ENCODE results near the gene SNRPD1. TPM values are rescaled to one million over a fixed set of nuclear protein-coding genes. Genes with fewer than 3 reads are reported as not detected.

SNRPD1 gene
- total RNA-seq, 4 donors from 2014 or later, result 4.7 to 16.9 (median 14.1) TPM

DNA sequence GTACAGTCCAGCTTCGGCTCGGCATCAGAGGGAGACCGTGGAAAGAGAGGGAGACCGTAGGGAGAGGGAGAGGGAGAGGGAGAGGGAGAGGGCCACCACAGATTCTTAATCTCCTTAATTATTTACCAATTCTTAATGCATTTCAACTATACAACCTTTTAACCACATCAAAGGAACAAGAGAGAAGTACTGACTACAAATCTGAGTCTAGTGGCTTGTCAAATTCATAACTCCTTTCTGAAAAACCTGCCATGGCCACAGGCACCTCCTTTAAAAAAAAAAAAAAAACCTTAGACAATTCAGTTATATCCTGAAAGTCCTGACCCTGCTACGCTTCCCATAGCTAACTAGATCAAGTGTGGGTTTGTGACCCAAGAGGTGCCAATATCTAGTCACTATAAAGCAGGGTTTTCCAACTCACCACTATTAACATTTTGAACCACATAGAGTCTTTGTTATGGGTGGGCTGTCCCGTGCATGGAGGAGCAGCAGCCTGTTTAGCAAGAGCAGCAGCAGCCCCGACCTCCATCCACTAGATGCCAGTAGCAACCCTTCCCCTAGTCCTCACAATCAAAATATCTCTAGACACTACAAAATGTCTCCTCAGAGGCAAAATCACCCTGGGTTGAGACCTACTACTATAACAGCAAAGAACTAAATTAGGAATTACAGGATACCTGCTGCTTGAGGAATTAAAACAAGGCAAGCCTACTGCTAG, 18.4 kb upstream of the SNRPD1 start:
- Histone ChIP-seq H3K27ac (no peak overlapping the region), H3K27me3 (no peaks in the 10 kb centered on the region), H3K36me3 (no peaks in the 10 kb centered on the region), H3K4me1 (peaks cover 16 to 18% of the 10 kb centered on the region in 2 donors), H3K4me3 (no peak overlapping the region), H3K9me3 (no peaks in the 10 kb centered on the region)
- TF ChIP-seq POLR2A (IDR thresholded peaks at IDR 0.05), result no peak
- TF ChIP-seq, protein P1, sequence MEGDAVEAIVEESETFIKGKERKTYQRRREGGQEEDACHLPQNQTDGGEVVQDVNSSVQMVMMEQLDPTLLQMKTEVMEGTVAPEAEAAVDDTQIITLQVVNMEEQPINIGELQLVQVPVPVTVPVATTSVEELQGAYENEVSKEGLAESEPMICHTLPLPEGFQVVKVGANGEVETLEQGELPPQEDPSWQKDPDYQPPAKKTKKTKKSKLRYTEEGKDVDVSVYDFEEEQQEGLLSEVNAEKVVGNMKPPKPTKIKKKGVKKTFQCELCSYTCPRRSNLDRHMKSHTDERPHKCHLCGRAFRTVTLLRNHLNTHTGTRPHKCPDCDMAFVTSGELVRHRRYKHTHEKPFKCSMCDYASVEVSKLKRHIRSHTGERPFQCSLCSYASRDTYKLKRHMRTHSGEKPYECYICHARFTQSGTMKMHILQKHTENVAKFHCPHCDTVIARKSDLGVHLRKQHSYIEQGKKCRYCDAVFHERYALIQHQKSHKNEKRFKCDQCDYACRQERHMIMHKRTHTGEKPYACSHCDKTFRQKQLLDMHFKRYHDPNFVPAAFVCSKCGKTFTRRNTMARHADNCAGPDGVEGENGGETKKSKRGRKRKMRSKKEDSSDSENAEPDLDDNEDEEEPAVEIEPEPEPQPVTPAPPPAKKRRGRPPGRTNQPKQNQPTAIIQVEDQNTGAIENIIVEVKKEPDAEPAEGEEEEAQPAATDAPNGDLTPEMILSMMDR (IDR thresholded peaks at IDR 0.05 in 4 of 5, conservative IDR thresholded peaks at IDR 0.05 in 1 of 5), result no peak
- intact Hi-C loops (cut with DNase I; ENCODE audit: low total_unique reads) (loop anchor here (10.0 kb wide), 1 partner anchor 69 kb away; no protein-coding TSS in a partner anchor), in situ Hi-C loops (cut with MboI; ENCODE audit: low sequenced_read_pairs in 4 of 4) (no loop called here)
- ATAC-seq (no peak), DNase-seq (no peak)

DNA sequence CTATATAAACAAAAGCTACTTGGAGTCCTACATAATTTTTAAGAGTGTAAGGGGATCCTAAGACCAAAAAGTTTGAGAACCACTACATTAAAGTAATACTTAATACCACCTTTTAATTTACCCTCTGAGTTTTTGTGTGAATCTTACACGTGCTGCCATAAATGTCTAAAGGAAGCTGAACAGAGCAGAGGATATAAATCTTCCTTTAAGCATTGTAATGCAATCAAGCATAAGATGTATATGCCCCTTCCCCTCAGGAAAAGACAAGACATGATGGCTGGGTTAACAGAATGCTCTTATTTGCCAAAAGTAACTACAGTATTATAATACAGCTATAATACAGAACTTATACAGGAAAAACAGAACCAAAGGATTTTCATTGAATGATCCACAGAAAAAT, 14.5 kb upstream of the SNRPD1 start:
- no peaks in the 10 kb centered on the region for H3K27me3 ChIP-seq
- DNase-seq (no peak), ATAC-seq (no peak)
- no peaks in the 10 kb centered on the region for H3K36me3 ChIP-seq
- peak overlapping the region in 1 of 4 donors; percentile 26 for H3K27ac ChIP-seq
- H3K4me1 ChIP-seq, result peaks cover 28% of the 10 kb centered on the region in 2 donors
- H3K9me3 ChIP-seq, result no peaks in the 10 kb centered on the region
- H3K4me3 ChIP-seq, result no peak overlapping the region
- intact Hi-C loops (cut with DNase I; ENCODE audit: low total_unique reads) (loop anchor here (10.0 kb wide), 1 partner anchor 73 kb away; no protein-coding TSS in a partner anchor), in situ Hi-C loops (cut with MboI; ENCODE audit: low sequenced_read_pairs in 4 of 4) (no loop called here)
- TF ChIP-seq, protein P1 (IDR thresholded peaks at IDR 0.05 in 4 of 5, conservative IDR thresholded peaks at IDR 0.05 in 1 of 5), result no peak
- no peak for TF ChIP-seq POLR2A (IDR thresholded peaks at IDR 0.05)

DNA sequence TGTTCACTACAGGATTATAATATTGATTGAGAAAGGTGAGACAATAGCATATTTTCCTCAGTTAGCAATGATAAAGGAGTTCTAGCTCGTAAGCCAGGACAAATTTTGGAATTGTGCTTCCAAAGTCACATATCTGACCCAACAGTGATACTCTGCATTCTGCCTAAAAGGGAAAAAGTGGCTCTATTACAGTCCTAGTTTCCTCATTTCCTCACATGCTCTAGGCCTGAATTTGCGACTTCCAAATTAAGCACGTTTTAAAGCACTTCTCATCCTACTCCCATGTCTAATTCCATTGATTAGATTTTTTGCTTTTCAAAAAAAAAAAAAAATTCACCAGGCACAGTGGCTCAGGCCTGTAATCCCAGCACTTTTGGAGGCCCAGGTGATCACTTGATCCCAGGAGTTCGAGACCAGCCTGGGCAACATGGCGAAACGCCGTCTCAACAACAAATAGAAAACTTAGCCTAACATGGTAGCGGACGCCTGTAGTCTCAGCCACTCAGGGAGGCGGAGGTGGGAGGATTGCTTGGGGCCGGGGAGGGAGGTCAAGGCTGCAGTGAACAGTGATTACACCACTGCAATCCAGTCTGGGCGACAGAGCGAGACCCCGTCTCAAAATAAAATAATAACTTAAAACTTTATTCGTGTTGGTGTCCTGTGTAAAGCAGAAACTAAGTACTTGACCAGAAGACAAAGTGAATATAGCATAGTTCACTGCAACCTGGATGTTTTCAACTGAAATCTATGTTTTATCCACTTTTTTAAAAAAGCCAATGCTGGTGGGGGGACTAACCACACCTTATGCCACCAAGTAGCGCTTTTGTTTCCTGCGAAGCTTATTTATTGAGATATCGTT, 13.2 kb upstream of the SNRPD1 start:
- peak overlapping the region; percentile 92 to 97 (median 94) for H3K27ac ChIP-seq
- ATAC-seq, result no peak
- H3K27me3 ChIP-seq, result no peaks in the 10 kb centered on the region
- no peaks in the 10 kb centered on the region for H3K9me3 ChIP-seq
- H3K36me3 ChIP-seq, result no peaks in the 10 kb centered on the region
- DNase-seq, result no peak
- H3K4me3 ChIP-seq, result peak overlapping the region; percentile 74 to 94 (median 85)
- H3K4me1 ChIP-seq, result peaks cover 28% of the 10 kb centered on the region in 2 donors
- intact Hi-C loops (cut with DNase I; ENCODE audit: low total_unique reads) (loop anchor here (10.0 kb wide), 1 partner anchor 74 kb away; no protein-coding TSS in a partner anchor), in situ Hi-C loops (cut with MboI; ENCODE audit: low sequenced_read_pairs in 4 of 4) (no loop called here)
- TF ChIP-seq, protein P1 (IDR thresholded peaks at IDR 0.05 in 4 of 5, conservative IDR thresholded peaks at IDR 0.05 in 1 of 5), result no peak
- TF ChIP-seq POLR2A (IDR thresholded peaks at IDR 0.05), result no peak

DNA sequence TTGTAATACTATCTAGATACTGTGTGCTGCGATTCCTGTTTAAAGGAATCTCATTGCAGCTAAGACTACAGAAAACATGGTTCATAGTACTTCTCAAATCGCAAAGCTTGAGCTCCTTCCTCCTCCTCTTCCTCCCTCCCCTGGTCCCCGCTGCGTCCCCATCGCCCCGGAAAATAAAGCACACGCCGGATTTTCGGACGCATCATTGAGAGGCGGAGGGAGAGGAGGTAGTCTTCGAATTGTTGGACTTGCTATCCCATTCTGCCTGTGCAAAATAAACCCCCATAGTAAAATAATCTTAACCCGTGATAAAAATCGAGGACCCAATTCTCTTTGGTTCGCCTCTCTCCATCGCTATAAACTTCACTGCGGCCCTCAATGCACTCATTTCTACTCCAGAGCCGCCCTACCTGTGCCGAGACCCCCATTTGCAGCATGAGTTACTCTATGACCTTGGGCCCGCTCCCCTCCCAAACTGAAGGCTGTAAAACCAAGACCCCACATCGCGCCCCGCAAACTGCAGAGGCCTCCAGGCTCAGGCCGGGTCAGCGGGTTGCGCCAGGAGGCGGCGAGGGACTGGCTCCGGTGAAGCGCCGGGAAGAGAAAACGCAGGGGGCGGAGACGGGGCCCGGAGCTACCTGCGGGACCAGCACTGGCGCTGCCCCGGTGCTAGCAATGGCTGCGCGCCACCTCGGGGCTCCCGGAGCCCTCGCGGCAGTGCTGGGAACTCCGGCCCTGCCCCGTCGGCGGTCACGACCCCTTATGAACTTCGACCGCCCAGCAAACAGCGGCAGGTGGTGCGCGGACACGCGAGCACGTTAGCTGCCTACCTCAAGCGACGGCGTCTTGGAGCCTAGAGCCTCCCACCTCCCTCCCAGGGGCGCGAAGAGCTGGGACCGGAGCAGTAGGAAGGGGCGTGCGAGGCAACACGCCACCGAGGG, 12.3 kb upstream of the SNRPD1 start:
- Histone ChIP-seq H3K4me1 (peaks cover 28 to 31% of the 10 kb centered on the region in 2 donors), H3K27ac (peak overlapping the region; percentile 92 to 97 (median 94)), H3K9me3 (no peaks in the 10 kb centered on the region), H3K36me3 (no peaks in the 10 kb centered on the region), H3K4me3 (peak overlapping the region; percentile 74 to 94 (median 85)), H3K27me3 (no peaks in the 10 kb centered on the region)
- TF ChIP-seq POLR2A (IDR thresholded peaks at IDR 0.05), result no peak
- TF ChIP-seq, protein P1 (IDR thresholded peaks at IDR 0.05 in 4 of 5, conservative IDR thresholded peaks at IDR 0.05 in 1 of 5), result peak in 3 of 5 experiments; percentile 16 to 34 (median 32)
- DNase-seq (peak in 1 of 2 donors; percentile 71), ATAC-seq (peak; percentile 57 to 66)
- in situ Hi-C loops (cut with MboI; ENCODE audit: low sequenced_read_pairs in 4 of 4) (no loop called here), intact Hi-C loops (cut with DNase I; ENCODE audit: low total_unique reads) (loop anchor here (2.0 to 10.0 kb wide), 6 partner anchors 75 to 488 kb away; partner anchors contain the start of genes MIB1 and ROCK1)
